A673 (cell line): ENCODE data around the gene HELZ2.
"Not testable (repeated sequence)": the region's sequence is repeated elsewhere in the genome, so short reads cannot be mapped to it uniquely, and the experiment has no call there.

Source experiments
- EZH2 ChIP-seq: fragments of 200-600 bp; sonication (generic); IDR thresholded peaks from 2 replicates; pipeline ENCODE4 v1.6.1; 2017; ENCODE audit warnings: borderline replicate concordance, low read depth, mild to moderate bottlenecking, mixed read lengths, antibody characterized with exemption, low read length; ENCODE audit not compliant: poor library complexity, severe bottlenecking
- TF ChIP-seq, protein P1 (sequence below): fragments of 300-800, 200-600 bp; sonication (generic); conservative IDR thresholded peaks from 2 replicates; pipeline ENCODE4 v1.5.1; 2017; ENCODE audit warnings: low read depth, mild to moderate bottlenecking, antibody characterized with exemption, low read length, moderate library complexity, mixed read lengths

DNA sequence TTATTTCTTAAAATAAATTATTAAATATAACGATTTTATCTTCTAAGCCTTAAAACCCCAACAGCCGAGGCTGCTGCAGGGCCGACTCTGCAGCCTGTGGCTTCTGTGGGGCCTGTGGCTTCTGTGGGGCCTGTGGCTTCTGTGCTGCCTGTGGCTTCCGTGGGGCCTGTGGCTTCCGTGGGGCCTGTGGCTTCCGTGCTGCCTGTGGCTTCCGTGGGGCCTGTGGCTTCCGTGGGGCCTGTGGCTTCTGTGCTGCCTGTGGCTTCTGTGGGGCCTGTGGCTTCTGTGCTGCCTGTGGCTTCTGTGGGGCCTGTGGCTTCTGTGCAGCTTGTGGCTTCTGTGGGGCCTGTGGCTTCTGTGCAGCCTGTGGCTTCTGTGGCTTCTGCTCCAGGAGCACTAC is 27.6 kb upstream of the HELZ2 start:
- TF ChIP-seq, protein P1, sequence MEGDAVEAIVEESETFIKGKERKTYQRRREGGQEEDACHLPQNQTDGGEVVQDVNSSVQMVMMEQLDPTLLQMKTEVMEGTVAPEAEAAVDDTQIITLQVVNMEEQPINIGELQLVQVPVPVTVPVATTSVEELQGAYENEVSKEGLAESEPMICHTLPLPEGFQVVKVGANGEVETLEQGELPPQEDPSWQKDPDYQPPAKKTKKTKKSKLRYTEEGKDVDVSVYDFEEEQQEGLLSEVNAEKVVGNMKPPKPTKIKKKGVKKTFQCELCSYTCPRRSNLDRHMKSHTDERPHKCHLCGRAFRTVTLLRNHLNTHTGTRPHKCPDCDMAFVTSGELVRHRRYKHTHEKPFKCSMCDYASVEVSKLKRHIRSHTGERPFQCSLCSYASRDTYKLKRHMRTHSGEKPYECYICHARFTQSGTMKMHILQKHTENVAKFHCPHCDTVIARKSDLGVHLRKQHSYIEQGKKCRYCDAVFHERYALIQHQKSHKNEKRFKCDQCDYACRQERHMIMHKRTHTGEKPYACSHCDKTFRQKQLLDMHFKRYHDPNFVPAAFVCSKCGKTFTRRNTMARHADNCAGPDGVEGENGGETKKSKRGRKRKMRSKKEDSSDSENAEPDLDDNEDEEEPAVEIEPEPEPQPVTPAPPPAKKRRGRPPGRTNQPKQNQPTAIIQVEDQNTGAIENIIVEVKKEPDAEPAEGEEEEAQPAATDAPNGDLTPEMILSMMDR: not testable (repeated sequence)
- TF ChIP-seq EZH2: not testable (repeated sequence)
